ENCODE results near the gene NELFA. TPM values are rescaled to one million over a fixed set of nuclear protein-coding genes. Genes with fewer than 3 reads are reported as not detected.

The NELFA gene
- total RNA-seq, 4 donors from 2014 or later = 2.4 to 38.8 (median 18.8) TPM

DNA sequence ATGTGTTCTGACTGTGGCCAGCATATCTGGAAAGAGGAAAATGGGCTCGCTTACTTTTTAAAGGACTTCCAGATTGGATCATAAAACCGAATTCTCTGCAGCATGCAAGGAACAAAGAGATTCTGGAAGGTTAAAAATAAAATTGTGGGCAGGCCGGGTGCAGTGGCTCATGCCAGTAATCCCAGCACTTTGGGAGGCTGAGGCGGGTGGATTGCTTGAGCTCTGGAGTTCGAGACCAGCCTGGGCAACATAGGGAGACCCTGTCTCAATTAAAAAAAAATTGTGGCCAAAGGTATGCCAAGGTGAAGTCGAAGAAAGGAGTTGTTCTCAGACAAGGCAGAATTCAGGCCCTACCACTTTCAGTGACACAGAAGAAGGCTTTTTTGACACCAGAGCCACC is 37.8 kb downstream of the NELFA start:
- intact Hi-C loops (cut with DNase I; ENCODE audit: low total_unique reads) = no loop called here
- DNase-seq = no peak
- Histone ChIP-seq H3K4me1 (no peaks in the 10 kb centered on the region), H3K9me3 (no peaks in the 10 kb centered on the region), H3K4me3 (no peak overlapping the region), H3K27ac (no peak overlapping the region), H3K36me3 (no peaks in the 10 kb centered on the region), H3K27me3 (no peaks in the 10 kb centered on the region)
- TF ChIP-seq POLR2A (IDR thresholded peaks at IDR 0.05) (no peak), CTCF (IDR thresholded peaks at IDR 0.05) (no peak)

DNA sequence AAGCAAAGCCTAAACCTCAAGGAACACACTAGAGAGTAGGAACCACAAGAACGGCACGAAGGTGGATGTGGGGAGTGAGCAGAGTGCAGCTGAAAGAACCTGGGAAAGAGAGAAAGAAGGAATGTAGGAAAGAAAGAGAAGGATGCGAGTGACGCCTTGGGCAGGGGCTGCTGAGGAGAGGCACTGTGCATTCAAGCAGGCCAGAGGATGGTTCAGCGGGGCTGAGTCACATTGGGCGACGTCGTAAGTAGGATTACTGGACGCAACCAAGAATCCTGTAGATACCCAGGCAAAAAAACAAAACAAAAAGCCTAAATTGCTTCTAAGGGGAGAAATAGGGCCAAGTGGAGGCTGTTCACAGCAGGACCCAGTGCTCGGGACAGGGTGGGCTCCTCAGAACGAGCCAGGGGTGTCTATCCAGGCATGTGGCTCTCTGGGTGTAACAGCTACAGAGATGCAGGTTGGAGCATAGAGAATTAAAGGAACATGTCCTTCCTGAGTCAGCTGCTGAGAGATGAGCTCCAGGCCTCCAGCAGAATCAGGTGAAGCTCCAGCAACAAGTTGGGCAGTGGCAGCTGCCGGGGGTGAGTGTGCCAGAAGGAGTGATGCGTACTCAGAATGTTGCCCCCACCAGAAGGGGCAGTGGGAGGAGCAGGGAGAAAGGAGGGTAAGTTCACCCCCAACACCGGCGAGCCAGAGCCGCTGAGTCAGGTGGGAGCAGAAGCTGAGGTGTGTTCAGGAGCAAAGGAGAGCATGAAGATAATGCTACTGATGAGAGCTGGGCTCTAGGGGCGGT is 38.6 kb downstream of the NELFA start:
- intact Hi-C loops (cut with DNase I; ENCODE audit: low total_unique reads) = no loop called here
- no peak for TF ChIP-seq POLR2A (IDR thresholded peaks at IDR 0.05)
- no peak for TF ChIP-seq CTCF (IDR thresholded peaks at IDR 0.05)
- H3K9me3 ChIP-seq = no peaks in the 10 kb centered on the region
- no peak for DNase-seq
- no peak overlapping the region for H3K4me3 ChIP-seq
- no peaks in the 10 kb centered on the region for H3K4me1 ChIP-seq
- H3K36me3 ChIP-seq = no peaks in the 10 kb centered on the region
- H3K27me3 ChIP-seq = no peaks in the 10 kb centered on the region
- H3K27ac ChIP-seq = no peak overlapping the region

DNA sequence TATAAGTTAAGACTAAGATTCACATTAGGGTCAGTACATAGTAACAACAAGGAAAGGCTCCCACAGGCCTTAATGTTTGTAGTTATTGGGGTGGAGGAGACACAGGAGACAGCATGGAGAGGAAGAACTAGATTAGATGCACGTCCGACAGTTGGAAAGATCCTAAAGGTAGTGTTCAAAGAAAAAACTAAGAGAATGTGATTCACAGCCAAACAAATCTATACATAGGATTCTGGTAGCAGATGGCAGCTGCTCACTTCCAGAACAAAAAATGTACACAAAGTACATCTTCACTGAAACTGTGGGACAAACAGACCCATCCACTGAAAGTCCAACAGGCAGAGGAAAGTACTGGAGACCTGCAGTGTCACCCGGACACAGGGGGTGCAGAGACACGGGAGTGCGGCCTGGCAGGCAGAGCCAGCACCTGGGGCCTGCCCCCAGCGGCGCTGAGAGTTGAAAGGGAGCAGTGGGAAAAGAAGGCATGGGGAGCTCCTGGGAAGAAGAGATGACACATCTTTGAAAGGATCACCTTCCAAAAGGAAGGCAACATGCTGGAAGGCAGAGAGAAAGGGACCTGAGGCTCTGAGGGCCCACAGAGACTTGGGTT is 40.0 kb downstream of the NELFA start:
- Histone ChIP-seq H3K4me3 (no peak overlapping the region), H3K4me1 (no peaks in the 10 kb centered on the region), H3K36me3 (no peaks in the 10 kb centered on the region), H3K27me3 (no peaks in the 10 kb centered on the region), H3K27ac (no peak overlapping the region), H3K9me3 (no peaks in the 10 kb centered on the region)
- TF ChIP-seq CTCF (IDR thresholded peaks at IDR 0.05) (no peak), POLR2A (IDR thresholded peaks at IDR 0.05) (no peak)
- no peak for DNase-seq
- intact Hi-C loops (cut with DNase I; ENCODE audit: low total_unique reads) = no loop called here

DNA sequence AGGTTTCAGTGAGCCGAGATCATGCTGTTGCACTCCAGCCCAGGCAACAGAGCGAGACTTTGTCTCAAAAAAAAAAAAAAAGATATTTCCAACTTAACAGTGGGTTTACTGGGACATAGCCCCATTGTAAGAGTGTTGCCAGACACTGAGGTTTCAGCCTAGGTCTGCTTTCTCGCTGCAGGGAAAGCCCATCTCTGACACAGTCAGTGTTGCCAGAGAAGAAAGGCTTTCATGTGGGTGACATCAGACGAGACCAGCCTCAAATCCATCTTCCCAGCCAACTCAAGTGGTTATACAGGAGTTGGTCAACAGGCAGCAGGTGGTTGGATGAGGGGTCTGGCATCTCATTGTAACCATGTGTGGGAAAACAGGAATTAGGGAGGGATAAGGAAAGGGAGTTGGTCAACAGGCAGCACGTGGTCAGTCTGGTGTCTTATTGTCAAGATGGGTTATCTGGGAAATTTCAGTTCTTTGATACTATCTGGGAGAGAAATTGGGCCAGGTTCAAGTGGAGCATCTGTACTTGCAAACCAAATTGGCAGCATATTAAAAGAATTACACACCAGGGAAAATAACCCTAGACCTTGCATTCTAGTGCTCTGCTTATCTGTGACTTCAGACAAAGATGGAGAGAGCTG is 41.1 kb downstream of the NELFA start:
- no peak overlapping the region for H3K4me3 ChIP-seq
- no peaks in the 10 kb centered on the region for H3K4me1 ChIP-seq
- no peak overlapping the region for H3K27ac ChIP-seq
- TF ChIP-seq CTCF (IDR thresholded peaks at IDR 0.05) (no peak), POLR2A (IDR thresholded peaks at IDR 0.05) (no peak)
- no peaks in the 10 kb centered on the region for H3K36me3 ChIP-seq
- DNase-seq = no peak
- no peaks in the 10 kb centered on the region for H3K27me3 ChIP-seq
- intact Hi-C loops (cut with DNase I; ENCODE audit: low total_unique reads) = no loop called here
- no peaks in the 10 kb centered on the region for H3K9me3 ChIP-seq

- intact Hi-C loops (cut with DNase I; ENCODE audit: low total_unique reads) = no loop called here
- Histone ChIP-seq H3K36me3 (no peaks in the 10 kb centered on the region), H3K4me3 (no peak overlapping the region), H3K9me3 (no peaks in the 10 kb centered on the region), H3K27ac (no peak overlapping the region), H3K27me3 (no peaks in the 10 kb centered on the region), H3K4me1 (no peaks in the 10 kb centered on the region)
- no peak for DNase-seq
- no peak for TF ChIP-seq CTCF (IDR thresholded peaks at IDR 0.05)
- no peak for TF ChIP-seq POLR2A (IDR thresholded peaks at IDR 0.05)
These were observed 43.8 kb downstream of the NELFA start for GRCh38 chr4:1964971-1965370.
